PC-3 (cell line): ENCODE results near the gene FRMPD3. TPM values are rescaled to one million over a fixed set of nuclear protein-coding genes. Genes with fewer than 3 reads are reported as not detected.

ENCODE experiments used
- ATAC-seq: fragments of 200-7000 bp; cut with Tn5 transposase; 2 replicates; pipeline ENCODE4 v1.9.1; 2020; ENCODE audit warnings: mild to moderate bottlenecking, moderate library complexity
- BruUV-seq: library from RNA; stranded (reverse); fragments of 400-500 nt; replicated peaks from 2 replicates; lab custom pipeline; 2021; lab: Mats Ljungman, UMichigan
- CTCF ChIA-PET: fragments of 300-600 bp; sonication (Branson Sonifier 250); formaldehyde crosslinking; loops from one replicate; lab custom pipeline; 2022; ENCODE audit warnings: antibody characterized with exemption; lab: Charles Lee
- POLR2A ChIA-PET: fragments of 300-600 bp; sonication (Branson Sonifier 250); formaldehyde crosslinking; loops from one replicate; lab custom pipeline; 2022; ENCODE audit warnings: antibody characterized with exemption; ENCODE audit not compliant: unreplicated experiment; lab: Charles Lee
- DNase-seq: peaks from one replicate; pipeline ENCODE4 v3.0.0-alpha.2; 2015
- H2AFZ ChIP-seq: fragments of 300-600 bp; sonication (generic); 2 replicates; pipeline ENCODE4 v1.6.0; 2016; ENCODE audit warnings: antibody characterized with exemption, low read length
- H3F3A ChIP-seq: fragments of 300-600 bp; sonication (generic); one replicate; pipeline ENCODE4 v1.6.0; 2017; ENCODE audit warnings: antibody characterized with exemption, low read length, control low read depth, mild to moderate bottlenecking; ENCODE audit not compliant: unreplicated experiment
- H3K27ac ChIP-seq: fragments of 300-600 bp; sonication (generic); 2 replicates; pipeline ENCODE4 v1.5.1; 2016; ENCODE audit warnings: mild to moderate bottlenecking, low read length
- H3K27me3 ChIP-seq: fragments of 300-600 bp; sonication (generic); 2 replicates; pipeline ENCODE4 v1.6.1; 2016; ENCODE audit warnings: low read length, mixed read lengths
- H3K36me3 ChIP-seq: fragments of 300-600 bp; sonication (generic); 2 replicates; pipeline ENCODE4 v1.6.1; 2016; ENCODE audit warnings: low read depth, mixed run types, low read length, mixed read lengths
- H3K4me1 ChIP-seq: fragments of 300-600 bp; sonication (generic); 2 replicates; pipeline ENCODE4 v1.5.1; 2016; ENCODE audit warnings: low read length; ENCODE audit not compliant: insufficient read depth
- H3K4me2 ChIP-seq: fragments of 300-600 bp; sonication (generic); 2 replicates; pipeline ENCODE4 v1.6.0; 2016; ENCODE audit warnings: low read length
- H3K4me3 ChIP-seq: fragments of 300-600 bp; sonication (generic); 2 replicates; pipeline ENCODE4 v1.5.1; 2016; ENCODE audit warnings: mild to moderate bottlenecking, low read length, mixed read lengths
- H3K79me2 ChIP-seq: fragments of 300-600 bp; sonication (generic); 2 replicates; pipeline ENCODE4 v1.6.1; 2017; ENCODE audit warnings: low read length, mixed read lengths
- H3K9ac ChIP-seq: fragments of 300-600 bp; sonication (generic); 2 replicates; pipeline ENCODE4 v1.6.0; 2016; ENCODE audit warnings: mild to moderate bottlenecking, low read length
- H3K9me2 ChIP-seq: fragments of 300-600 bp; sonication (generic); replicated peaks from 2 replicates; pipeline ENCODE4 v1.6.1; 2016; ENCODE audit warnings: mixed run types, low read length, mixed read lengths
- H3K9me3 ChIP-seq: fragments of 300-600 bp; sonication (generic); 2 replicates; pipeline ENCODE4 v1.6.1; 2016; ENCODE audit warnings: low read length, mixed read lengths
- H4K20me1 ChIP-seq: fragments of 300-600 bp; sonication (generic); 2 replicates; pipeline ENCODE4 v1.6.1; 2016; ENCODE audit warnings: low read length, mixed read lengths
- CTCF ChIP-seq: fragments of 300-600 bp; sonication (generic); conservative IDR thresholded peaks from 2 replicates; pipeline ENCODE4 v1.5.1; 2017; ENCODE audit warnings: antibody characterized with exemption, low read depth, mild to moderate bottlenecking, low read length
- EZH2 ChIP-seq: fragments of 300-600 bp; sonication (generic); IDR thresholded peaks from one replicate; pipeline ENCODE4 v1.6.1; 2017; ENCODE audit warnings: antibody characterized with exemption, mild to moderate bottlenecking, low read length; ENCODE audit not compliant: unreplicated experiment
- EZH2phosphoT487 ChIP-seq: fragments of 300-600 bp; sonication (generic); IDR thresholded peaks from 2 replicates; pipeline ENCODE4 v1.6.1; 2018; ENCODE audit warnings: mild to moderate bottlenecking, antibody characterized with exemption, low read length, borderline replicate concordance
- intact Hi-C: fragments of 100-400 bp; cut with micrococcal nuclease; formaldehyde crosslinking; loops from 2 replicates; pipeline ENCODE4 v1.9.0; 2023
- total RNA-seq: library from RNA; depleted of rRNA; stranded (reverse); fragments of >200 nt; gene quantifications from 2 replicates; pipeline ENCODE4 v1.2.3, GENCODE V29; 2014

Gene FRMPD3
- total RNA-seq, 1 experiment from 2014 or later = 0.04 TPM

- intact Hi-C loops = no loop called here
- DNase-seq (no peak), ATAC-seq (no peak)
- Histone ChIP-seq H3K4me3 (peak overlapping the region; percentile 67), H3K9me3 (no peaks in the 10 kb centered on the region), H3K27me3 (peaks cover 10% of the 10 kb centered on the region; the same call in 1 of the 2 replicates), H3K79me2 (no peaks in the 10 kb centered on the region), H3K27ac (no peak overlapping the region), H3K9me2 (no peaks in the 10 kb centered on the region), H3K4me1 (peaks cover under 1% of the 10 kb centered on the region; the same call in 1 of the 2 replicates), H2AFZ (peak overlapping the region; percentile 75; the same call in 1 of the 2 replicates), H3K9ac (no peak overlapping the region), H3K36me3 (no peaks in the 10 kb centered on the region), H3F3A (no peaks in the 10 kb centered on the region), H4K20me1 (no peaks in the 10 kb centered on the region), H3K4me2 (peak overlapping the region; percentile 88)
- no TSS peak for BruUV-seq
- TF ChIP-seq CTCF (no peak), EZH2phosphoT487 (no peak)
- POLR2A ChIA-PET = no interaction called here
- CTCF ChIA-PET = no interaction called here
Measured at GRCh38 chrX:107448625-107448997, 841 bp upstream of the FRMPD3 start.

GRCh38 chrX:107450823-107451509 lies 1.5 kb downstream of the FRMPD3 start:
- intact Hi-C loops = no loop called here
- POLR2A ChIA-PET = no interaction called here
- Histone ChIP-seq H3K79me2 (no peaks in the 10 kb centered on the region), H3K36me3 (no peaks in the 10 kb centered on the region), H2AFZ (no peak overlapping the region), H3K27ac (no peak overlapping the region), H3K27me3 (peaks cover 10% of the 10 kb centered on the region; the same call in 1 of the 2 replicates), H3K9me2 (no peaks in the 10 kb centered on the region), H3K4me2 (no peak overlapping the region), H4K20me1 (no peaks in the 10 kb centered on the region), H3F3A (no peaks in the 10 kb centered on the region), H3K9ac (no peak overlapping the region), H3K4me3 (no peak overlapping the region), H3K9me3 (no peaks in the 10 kb centered on the region), H3K4me1 (peaks cover 7% of the 10 kb centered on the region)
- DNase-seq (no peak), ATAC-seq (no peak)
- BruUV-seq = no TSS peak
- CTCF ChIA-PET = no interaction called here
- no peak; the same call in 1 of the 2 replicates for TF ChIP-seq CTCF
- TF ChIP-seq EZH2 = no peak
- TF ChIP-seq EZH2phosphoT487 = no peak

GRCh38 chrX:107451731-107452130 lies 2.3 kb downstream of the FRMPD3 start:
- no peak for TF ChIP-seq EZH2
- no peak for TF ChIP-seq EZH2phosphoT487
- no peak for TF ChIP-seq CTCF
- intact Hi-C loops = no loop called here
- no peak for ATAC-seq
- no peaks in the 10 kb centered on the region for H3K79me2 ChIP-seq
- no peak overlapping the region for H3K27ac ChIP-seq
- no peaks in the 10 kb centered on the region for H3F3A ChIP-seq
- peaks cover 7% of the 10 kb centered on the region for H3K4me1 ChIP-seq
- no peak overlapping the region for H3K4me2 ChIP-seq
- no TSS peak for BruUV-seq
- no peaks in the 10 kb centered on the region for H3K9me2 ChIP-seq
- no peaks in the 10 kb centered on the region for H3K36me3 ChIP-seq
- ChIA-PET POLR2A (no interaction called here), CTCF (no interaction called here)
- peaks cover 10% of the 10 kb centered on the region; the same call in 1 of the 2 replicates for H3K27me3 ChIP-seq
- no peaks in the 10 kb centered on the region for H4K20me1 ChIP-seq
- H3K9me3 ChIP-seq = no peaks in the 10 kb centered on the region
- H2AFZ ChIP-seq = no peak overlapping the region
- DNase-seq = no peak
- H3K9ac ChIP-seq = no peak overlapping the region
- H3K4me3 ChIP-seq = no peak overlapping the region
